DOHH2 (cell line): ENCODE measurements around the gene TRMT44.

Experiments
- CTCF ChIP-seq: fragments of 200-600 bp; sonication (generic); IDR thresholded peaks from one replicate; pipeline ENCODE4 v1.5.1; 2014; ENCODE audit warnings: antibody characterized with exemption, mild to moderate bottlenecking, low read depth, low read length; ENCODE audit not compliant: poor library complexity, severe bottlenecking
- EZH2phosphoT487 ChIP-seq: fragments of 200-600 bp; sonication (generic); IDR thresholded peaks from 2 replicates; pipeline ENCODE4 v1.6.1; 2017; ENCODE audit warnings: borderline replicate concordance, mild to moderate bottlenecking, antibody characterized with exemption, low read length, moderate library complexity, mixed read lengths

DNA sequence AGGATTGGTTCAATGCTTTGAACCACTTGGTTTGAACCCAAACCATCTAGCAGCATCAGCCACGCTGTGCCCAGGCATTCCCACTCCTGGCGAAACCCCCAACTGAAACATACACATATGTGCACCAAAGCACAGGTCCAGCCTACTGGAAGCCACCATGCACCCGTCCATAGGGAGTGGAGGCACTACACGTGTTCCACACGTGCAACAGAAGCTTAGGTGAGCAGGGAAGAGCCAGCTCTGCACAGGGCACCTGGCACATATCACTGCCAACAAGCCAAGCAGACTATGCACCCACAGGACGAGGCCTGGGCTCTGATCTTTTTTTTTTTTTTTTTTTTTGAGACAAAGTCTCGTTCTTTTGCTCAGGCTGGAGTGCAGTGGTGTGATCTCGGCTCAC, 73.4 kb downstream of the TRMT44 start:
- no peak for TF ChIP-seq CTCF
- TF ChIP-seq EZH2phosphoT487: no peak
